SK-N-SH treated with all-trans-retinoic acid at 6 μM for 48 hours (cell line): ENCODE data around the gene GAMT.

Source experiments
- PATZ1 ChIP-seq: fragments of 250-450 bp; sonication (Bioruptor Pico); IDR thresholded peaks from 2 replicates; pipeline ENCODE4 v1.8.0; 2020; ENCODE audit warnings: mild to moderate bottlenecking, moderate library complexity, borderline replicate concordance
- ZNF8 ChIP-seq: fragments of 450-650 bp; formaldehyde crosslinking; IDR thresholded peaks from 2 replicates; pipeline ENCODE4 v1.5.0; 2020; ENCODE audit warnings: mild to moderate bottlenecking, moderate library complexity

GRCh38 chr19:1438933-1439354, 37.6 kb upstream of the GAMT start:
- TF ChIP-seq ZNF8 (CRISPR knock-in tag) (no peak), PATZ1 (CRISPR knock-in tag) (no peak)
